Thyroid gland (tissue), 4 donors: ENCODE data around the gene TTLL13. TPM values are rescaled to one million over a fixed set of nuclear protein-coding genes. Genes with fewer than 3 reads are reported as not detected.

Experiments used
- DNase-seq, 2 donors: peaks; one replicate each; pipeline ENCODE4 v3.0.0-alpha.2; 2019
- H3K27ac ChIP-seq, 3 donors: fragments of 200-600 bp; sonication (generic); 1 replicate in 2 of 3; 2 replicates in 1 of 3; pipeline ENCODE4 v1.5.1; 2016 to 2019; ENCODE audit warnings: mild to moderate bottlenecking in 1 of 3, moderate library complexity in 1 of 3
- H3K27me3 ChIP-seq: fragments of 200-600 bp; sonication (generic); one replicate; pipeline ENCODE4 v1.5.1; 2019
- H3K36me3 ChIP-seq, 2 donors: fragments of 200-600 bp; sonication (generic); one replicate each; pipeline ENCODE4 v1.5.1; 2016 to 2019
- H3K4me1 ChIP-seq, 2 donors: fragments of 200-600 bp; sonication (generic); one replicate each; pipeline ENCODE4 v1.5.1; 2017 to 2019
- H3K4me3 ChIP-seq, 3 donors: fragments of 200-600 bp; sonication (generic); replicated peaks in 1 of 3; 1 replicate in 2 of 3; 2 replicates in 1 of 3; pipeline ENCODE4 v1.5.1; 2016; ENCODE audit warnings: mild to moderate bottlenecking in 1 of 3
- H3K9me3 ChIP-seq: fragments of 200-600 bp; sonication (generic); one replicate; pipeline ENCODE4 v1.5.1; 2017
- POLR2A ChIP-seq, 2 donors: fragments of 450-650 bp; IDR thresholded peaks; one replicate each; pipeline ENCODE4 v1.6.1; 2017; ENCODE audit warnings: antibody characterized with exemption in 2 of 2, mild to moderate bottlenecking in 2 of 2, moderate library complexity in 1 of 2
- WGBS, 2 donors: methylation state at CpG; one replicate each; pipeline ENCODE4 v1.1.5; 2017; 5-methylcytosine and 5-hydroxymethylcytosine counted together
- intact Hi-C: fragments of 100-400 bp; cut with DNase I; formaldehyde crosslinking; loops from one replicate; pipeline ENCODE4 v1.15.1; 2023
- small RNA-seq: library from RNA; depleted of rRNA; stranded (forward); fragments of <200 nt; gene quantifications from one replicate; pipeline ENCODE3, GENCODE V24; 2016
- total RNA-seq, 4 donors: library from RNA; depleted of rRNA; stranded (reverse); fragments of >200 nt; gene quantifications; one replicate each; pipeline ENCODE4 v1.2.3, GENCODE V29; 2016
- TF ChIP-seq, protein P1 (sequence below), 6 experiments: fragments of 200-600 bp in 3 of 6; fragments of 450-650 bp in 3 of 6; sonication (generic) in 3 of 6; IDR thresholded peaks; one replicate each; pipeline ENCODE4 v1.5.1; 2016 to 2019; ENCODE audit warnings: antibody characterized with exemption in 6 of 6, mild to moderate bottlenecking in 2 of 6, inconsistent platforms in 1 of 6, moderate library complexity in 1 of 6

The TTLL13 gene
- total RNA-seq, 4 donors from 2014 or later: 0.13 to 0.22 TPM; not detected in 2

DNA sequence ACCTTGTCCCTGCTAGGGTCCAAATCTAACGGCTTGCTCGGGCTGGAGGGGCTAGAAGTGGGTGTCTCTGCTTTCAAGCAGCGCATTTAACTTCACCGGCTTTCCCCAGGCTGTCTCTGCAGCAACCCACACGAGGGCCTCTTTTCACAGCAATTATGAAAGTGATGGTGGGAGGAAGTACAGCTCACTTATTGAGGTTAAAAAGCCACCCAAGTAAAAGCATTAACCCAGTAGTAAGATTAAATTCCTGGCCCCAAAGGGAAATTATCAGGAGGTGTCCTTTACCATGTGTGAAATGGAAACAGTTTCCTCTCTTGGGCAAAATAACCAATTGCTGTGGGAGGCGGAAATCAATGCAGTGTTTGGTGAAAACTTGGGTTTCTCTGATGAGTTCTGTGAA, 57.2 kb downstream of the TTLL13 start:
- H3K9me3 ChIP-seq: no peaks in the 10 kb centered on the region
- 58 to 73% methylated on average over 6 of the region's 6 CpGs for WGBS, 2 donors
- TF ChIP-seq, protein P1, sequence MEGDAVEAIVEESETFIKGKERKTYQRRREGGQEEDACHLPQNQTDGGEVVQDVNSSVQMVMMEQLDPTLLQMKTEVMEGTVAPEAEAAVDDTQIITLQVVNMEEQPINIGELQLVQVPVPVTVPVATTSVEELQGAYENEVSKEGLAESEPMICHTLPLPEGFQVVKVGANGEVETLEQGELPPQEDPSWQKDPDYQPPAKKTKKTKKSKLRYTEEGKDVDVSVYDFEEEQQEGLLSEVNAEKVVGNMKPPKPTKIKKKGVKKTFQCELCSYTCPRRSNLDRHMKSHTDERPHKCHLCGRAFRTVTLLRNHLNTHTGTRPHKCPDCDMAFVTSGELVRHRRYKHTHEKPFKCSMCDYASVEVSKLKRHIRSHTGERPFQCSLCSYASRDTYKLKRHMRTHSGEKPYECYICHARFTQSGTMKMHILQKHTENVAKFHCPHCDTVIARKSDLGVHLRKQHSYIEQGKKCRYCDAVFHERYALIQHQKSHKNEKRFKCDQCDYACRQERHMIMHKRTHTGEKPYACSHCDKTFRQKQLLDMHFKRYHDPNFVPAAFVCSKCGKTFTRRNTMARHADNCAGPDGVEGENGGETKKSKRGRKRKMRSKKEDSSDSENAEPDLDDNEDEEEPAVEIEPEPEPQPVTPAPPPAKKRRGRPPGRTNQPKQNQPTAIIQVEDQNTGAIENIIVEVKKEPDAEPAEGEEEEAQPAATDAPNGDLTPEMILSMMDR (IDR thresholded peaks at IDR 0.05): no peak
- TF ChIP-seq POLR2A (IDR thresholded peaks at IDR 0.05): no peak
- no peaks in the 10 kb centered on the region for H3K27me3 ChIP-seq
- H3K36me3 ChIP-seq: no peaks in the 10 kb centered on the region
- no peaks in the 10 kb centered on the region for H3K4me1 ChIP-seq
- no peak for DNase-seq
- intact Hi-C loops: no loop called here
- no peak overlapping the region for H3K4me3 ChIP-seq
- H3K27ac ChIP-seq: no peak overlapping the region

DNA sequence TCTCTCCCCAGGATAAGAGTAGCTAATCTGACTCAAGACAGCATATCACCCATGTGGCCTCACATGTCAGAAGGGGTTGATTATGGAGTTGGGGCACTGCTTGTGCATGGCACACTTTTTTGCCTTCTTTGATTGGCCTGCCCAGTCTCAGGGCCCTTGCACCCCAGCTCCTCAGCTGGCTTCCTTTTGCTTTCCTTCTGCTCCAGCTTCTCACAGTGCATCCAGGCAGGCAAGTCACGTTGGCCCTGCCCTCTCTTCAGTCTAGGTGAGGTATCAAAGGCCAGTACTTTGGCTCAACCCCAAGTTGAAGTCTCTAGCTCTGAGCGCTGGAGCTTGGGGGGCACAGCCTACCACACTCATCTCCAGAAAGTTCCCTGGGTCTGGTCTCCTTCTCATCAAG, 58.3 kb downstream of the TTLL13 start:
- TF ChIP-seq, protein P1 (IDR thresholded peaks at IDR 0.05): no peak
- TF ChIP-seq POLR2A (IDR thresholded peaks at IDR 0.05): no peak
- WGBS, 2 donors: 46 to 52% methylated on average over 2 of the region's 2 CpGs
- Histone ChIP-seq H3K36me3 (no peaks in the 10 kb centered on the region), H3K9me3 (no peaks in the 10 kb centered on the region), H3K27me3 (no peaks in the 10 kb centered on the region), H3K4me1 (no peaks in the 10 kb centered on the region), H3K4me3 (no peak overlapping the region), H3K27ac (no peak overlapping the region)
- peak in 1 of 2 donors; percentile 22 for DNase-seq
- intact Hi-C loops: no loop called here

DNA sequence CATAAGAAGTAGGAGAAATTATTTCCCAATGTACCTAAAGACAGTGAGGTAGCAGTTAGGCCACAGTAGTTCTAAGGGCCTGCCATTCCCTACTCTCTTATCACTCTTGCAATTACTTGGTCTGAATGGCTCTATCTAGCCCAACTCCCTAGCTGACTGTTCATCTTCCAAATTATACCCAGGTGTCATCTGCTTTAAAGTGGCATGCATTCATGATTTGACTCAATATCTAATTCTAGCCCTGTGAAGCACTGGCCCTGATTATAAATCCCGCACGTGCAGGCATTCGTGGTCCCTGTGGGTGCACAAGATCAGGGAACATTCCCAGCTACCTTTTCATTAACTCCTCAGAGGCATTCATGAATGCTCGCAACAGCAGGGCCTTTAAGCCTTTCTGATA, 59.7 kb downstream of the TTLL13 start:
- 92 to 97% methylated on average over 4 of the region's 4 CpGs for WGBS, 2 donors
- H3K27ac ChIP-seq: no peak overlapping the region
- DNase-seq: no peak
- intact Hi-C loops: no loop called here
- no peaks in the 10 kb centered on the region for H3K36me3 ChIP-seq
- no peak for TF ChIP-seq POLR2A (IDR thresholded peaks at IDR 0.05)
- TF ChIP-seq, protein P1 (IDR thresholded peaks at IDR 0.05): no peak
- H3K4me1 ChIP-seq: no peaks in the 10 kb centered on the region
- no peaks in the 10 kb centered on the region for H3K27me3 ChIP-seq
- no peaks in the 10 kb centered on the region for H3K9me3 ChIP-seq
- H3K4me3 ChIP-seq: no peak overlapping the region

Small RNA genes lying within 50 kb of the gene (small RNA-seq; reads per million reads assigned to genes)
- gene AC091167.3 (not detected), gene RN7SL736P (not detected)

Other genes with a start within 250 kb of the TTLL13 start
- 10 to 100 TPM in 3 of 4 donors, 1 to 10 TPM in 1; 8.9 to 17.2 (median 11.5) TPM for gene ZNF710, start 248.2 kb upstream of the TTLL13 start, total RNA-seq
- 10 to 100 TPM; 29.4 to 49.6 (median 33.5) TPM for gene IDH2, start 147.1 kb upstream of the TTLL13 start, total RNA-seq
- gene SEMA4B, start 48.2 kb upstream of the TTLL13 start, total RNA-seq: 100 to 1,000 TPM in 1 of 4 donors, 10 to 100 TPM in 3; 49.5 to 163 (median 69.9) TPM
- 10 to 100 TPM; 24.3 to 90.0 (median 30.8) TPM for gene CIB1, start 15.6 kb upstream of the TTLL13 start, total RNA-seq
- gene GDPGP1, start 15.3 kb upstream of the TTLL13 start, total RNA-seq: 10 to 100 TPM in 2 of 4 donors, 1 to 10 TPM in 2; 7.1 to 28.1 (median 13.6) TPM
- 100 to 1,000 TPM in 1 of 4 donors, 10 to 100 TPM in 3; 80.7 to 159 (median 96.4) TPM for gene NGRN, start 16.1 kb downstream of the TTLL13 start, total RNA-seq
- 10 to 100 TPM in 1 of 4 donors, 1 to 10 TPM in 3; 3.6 to 13.1 (median 5.5) TPM for gene ZNF774, start 102.7 kb downstream of the TTLL13 start, total RNA-seq
- 100 to 1,000 TPM; 222 to 290 (median 247) TPM for gene IQGAP1, start 138.7 kb downstream of the TTLL13 start, total RNA-seq